GM18519 (cell line): Measurements from ENCODE around the gene SPCS2.
"Not testable (repeated sequence)": the region's sequence is repeated elsewhere in the genome, so short reads cannot be mapped to it uniquely, and the experiment has no call there.

Source experiments
- ATAC-seq: cut with Tn5 transposase; IDR thresholded peaks from one replicate; pipeline ENCODE4 v1.9.1; 2021; ENCODE audit warnings: mild to moderate bottlenecking, moderate library complexity; ENCODE audit not compliant: unreplicated experiment, low FRiP score

The SPCS2 gene

GRCh38 chr11:74948546-74948897 lies 544 bp upstream of the SPCS2 start:
- no peak for ATAC-seq

GRCh38 chr11:74949753-74950137 lies 679 bp downstream of the SPCS2 start:
- no peak for ATAC-seq

GRCh38 chr11:74950374-74950969 lies 1.4 kb downstream of the SPCS2 start:
- ATAC-seq = no peak

GRCh38 chr11:74951226-74951625 lies 2.2 kb downstream of the SPCS2 start:
- ATAC-seq = no peak

GRCh38 chr11:74952752-74953151 lies 3.7 kb downstream of the SPCS2 start:
- no peak for ATAC-seq

- ATAC-seq = no peak
Observed at GRCh38 chr11:74953451-74953850, 4.4 kb downstream of the SPCS2 start.

GRCh38 chr11:74954199-74954598 lies 5.1 kb downstream of the SPCS2 start:
- ATAC-seq = no peak

- ATAC-seq = no peak
Observed at GRCh38 chr11:74956397-74957015, 7.4 kb downstream of the SPCS2 start.

GRCh38 chr11:74957937-74958629 lies 9.0 kb downstream of the SPCS2 start:
- ATAC-seq = no peak

GRCh38 chr11:74960128-74960527 lies 11.1 kb downstream of the SPCS2 start:
- not testable (repeated sequence) for ATAC-seq

GRCh38 chr11:74966651-74967050 lies 17.6 kb downstream of the SPCS2 start:
- no peak for ATAC-seq

GRCh38 chr11:74970852-74971395 lies 21.9 kb downstream of the SPCS2 start:
- ATAC-seq = no peak

GRCh38 chr11:74971424-74971823 lies 22.4 kb downstream of the SPCS2 start:
- ATAC-seq = no peak

GRCh38 chr11:74978041-74978440 lies 29.0 kb downstream of the SPCS2 start:
- no peak for ATAC-seq

- no peak for ATAC-seq
Observed at GRCh38 chr11:74980634-74981033, 31.6 kb downstream of the SPCS2 start.

- no peak for ATAC-seq
Observed at GRCh38 chr11:74981888-74982287, 32.8 kb downstream of the SPCS2 start.

GRCh38 chr11:74984070-74984469 lies 35.0 kb downstream of the SPCS2 start:
- no peak for ATAC-seq

GRCh38 chr11:74984730-74985129 lies 35.7 kb downstream of the SPCS2 start:
- no peak for ATAC-seq

- no peak for ATAC-seq
Observed at GRCh38 chr11:74988541-74989259, 39.6 kb downstream of the SPCS2 start, which contains the start of gene NEU3. NEU3 (plus strand) TSS chr11:74988933; CDS start chr11:74989061, 128 bp downstream.

- ATAC-seq = no peak
Observed at GRCh38 chr11:74989260-74989638, 40.2 kb downstream of the SPCS2 start.

- not testable (repeated sequence) for ATAC-seq
Observed at GRCh38 chr11:74990150-74990549, 41.1 kb downstream of the SPCS2 start.
